SK-N-SH (cell line): ENCODE data around the gene PAIP1. TPM values are rescaled to one million over a fixed set of nuclear protein-coding genes. Genes with fewer than 3 reads are reported as not detected.
"Not testable (repeated sequence)": the region's sequence is repeated elsewhere in the genome, so short reads cannot be mapped to it uniquely, and the experiment has no call there.

ENCODE experiments used
- CTCF ChIA-PET: fragments of 300-600, 350-600 bp; formaldehyde crosslinking; extraction: SDS; loops from one replicate; lab custom pipeline; 2021; lab: Yijun Ruan, JAX
- POLR2A ChIA-PET: fragments of 350-600 bp; sonication (Branson Sonifier 250); formaldehyde crosslinking; extraction: SDS; loops from one replicate; lab custom pipeline; 2020; ENCODE audit warnings: antibody characterized with exemption, inconsistent platforms; lab: Yijun Ruan, JAX
- DNase-seq: peaks from one replicate; pipeline ENCODE4 v3.0.0; 2012
- H2AFZ ChIP-seq: fragments of 200-600 bp; sonication (generic); 2 replicates; pipeline ENCODE4 v1.8.1; 2016; ENCODE audit warnings: antibody characterized with exemption, mild to moderate bottlenecking, low read depth
- H3F3A ChIP-seq: fragments of 200-600 bp; sonication (generic); replicated peaks from 2 replicates; pipeline ENCODE3; 2016; ENCODE audit warnings: antibody characterized with exemption, mild to moderate bottlenecking; ENCODE audit not compliant: insufficient read depth
- H3K27ac ChIP-seq, 2 experiments: fragments of 200-500 bp in 1 of 2; fragments of 200-600 bp in 1 of 2; sonication (Bioruptor generic) in 1 of 2; sonication (generic), shearing (Covaris generic) in 1 of 2; 2 replicates each; pipeline versions ENCODE4 v1.5.1 to v1.6.1; 2014 to 2016; ENCODE audit warnings: low read depth in 2 of 2, inconsistent platforms in 1 of 2, low read length in 1 of 2, mild to moderate bottlenecking in 1 of 2, mixed read lengths in 1 of 2
- H3K27me3 ChIP-seq: fragments of 200-600 bp; sonication (generic), shearing (Covaris generic); 2 replicates; pipeline ENCODE4 v1.6.1; 2016; ENCODE audit warnings: mixed run types; ENCODE audit not compliant: insufficient read depth
- H3K36me3 ChIP-seq, 2 experiments: fragments of 200-500 bp in 1 of 2; fragments of 200-600 bp in 1 of 2; sonication (Bioruptor generic) in 1 of 2; sonication (generic) in 1 of 2; replicated peaks in 1 of 2; 2 replicates each; pipeline versions ENCODE3 to v1.5.1; 2014 to 2016; ENCODE audit warnings: low read length in 1 of 2, mild to moderate bottlenecking in 1 of 2; ENCODE audit not compliant: insufficient read depth in 2 of 2, control insufficient read depth in 1 of 2
- H3K4me1 ChIP-seq, 2 experiments: fragments of 200-500 bp in 1 of 2; fragments of 200-600 bp in 1 of 2; sonication (Bioruptor generic) in 1 of 2; sonication (generic), shearing (Covaris generic) in 1 of 2; 2 replicates each; pipeline versions ENCODE4 v1.5.1 to v1.6.1; 2014 to 2016; ENCODE audit warnings: low read depth in 1 of 2, low read length in 1 of 2, mixed run types in 1 of 2; ENCODE audit not compliant: insufficient read depth in 2 of 2, control insufficient read depth in 1 of 2
- H3K4me2 ChIP-seq: fragments of 200-600 bp; sonication (generic), shearing (Covaris generic); 2 replicates; pipeline ENCODE4 v1.6.1; 2017; ENCODE audit warnings: mixed run types
- H3K4me3 ChIP-seq, 2 experiments: fragments of 200-500 bp in 1 of 2; fragments of 200-600 bp in 1 of 2; sonication (Bioruptor generic) in 1 of 2; sonication (generic), shearing (Covaris generic) in 1 of 2; 2 replicates each; pipeline versions ENCODE4 v1.5.1 to v1.8.1; 2014 to 2016; ENCODE audit warnings: low read depth in 2 of 2, inconsistent platforms in 1 of 2, low read length in 1 of 2, mild to moderate bottlenecking in 1 of 2, mixed read lengths in 1 of 2, moderate library complexity in 1 of 2
- H3K79me2 ChIP-seq: fragments of 200-600 bp; sonication (generic); 2 replicates; pipeline ENCODE4 v1.8.1; 2017; ENCODE audit warnings: mild to moderate bottlenecking; ENCODE audit not compliant: insufficient read depth
- H3K9ac ChIP-seq: fragments of 200-600 bp; sonication (generic); 2 replicates; pipeline ENCODE4 v1.6.1; 2017; ENCODE audit warnings: mixed run types
- H3K9me2 ChIP-seq: fragments of 200-600 bp; sonication (generic); 2 replicates; pipeline ENCODE4 v1.6.1; 2017; ENCODE audit warnings: mixed run types
- H3K9me3 ChIP-seq: fragments of 200-600 bp; sonication (generic); 2 replicates; pipeline ENCODE4 v1.6.1; 2017; ENCODE audit warnings: mixed run types, mild to moderate bottlenecking, moderate library complexity
- H4K20me1 ChIP-seq: fragments of 200-600 bp; sonication (generic); 2 replicates; pipeline ENCODE4 v1.6.1; 2017; ENCODE audit warnings: mild to moderate bottlenecking, mixed run types; ENCODE audit not compliant: insufficient read depth
- EP300 ChIP-seq, 2 experiments: IDR thresholded peaks; 2 replicates each; pipeline versions ENCODE4 v1.4.0 to v1.6.1; 2012; ENCODE audit warnings: borderline replicate concordance in 1 of 2, low read depth in 1 of 2, low read length in 1 of 2
- FOSL2 ChIP-seq: IDR thresholded peaks from 2 replicates; pipeline ENCODE4 v1.4.0; 2012; ENCODE audit warnings: low read depth, mild to moderate bottlenecking, moderate library complexity, borderline replicate concordance
- GABPA ChIP-seq: IDR thresholded peaks from 2 replicates; pipeline ENCODE4 v1.4.0; 2012; ENCODE audit warnings: low read depth, mild to moderate bottlenecking
- NRF1 ChIP-seq: IDR thresholded peaks from 2 replicates; pipeline ENCODE4 v1.6.1; 2012; ENCODE audit warnings: low read depth, mild to moderate bottlenecking, low read length
- POLR2AphosphoS5 ChIP-seq: IDR thresholded peaks from 2 replicates; pipeline ENCODE4 v1.6.1; 2012; ENCODE audit warnings: low read depth, low read length
- RAD21 ChIP-seq: IDR thresholded peaks from 2 replicates; pipeline ENCODE4 v1.6.1; 2012; ENCODE audit warnings: mild to moderate bottlenecking, low read length
- RCOR1 ChIP-seq: fragments of 150-350 bp; IDR thresholded peaks from 2 replicates; pipeline ENCODE4 v1.6.1; 2017; ENCODE audit warnings: antibody characterized with exemption, low read length
- REST ChIP-seq: IDR thresholded peaks from 2 replicates; pipeline ENCODE4 v1.6.1; 2012; ENCODE audit warnings: mild to moderate bottlenecking, low read depth, low read length, moderate library complexity
- RFX5 ChIP-seq: IDR thresholded peaks from 2 replicates; pipeline ENCODE4 v1.6.1; 2012; ENCODE audit warnings: mild to moderate bottlenecking, improper control_type of control experiment, low read length
- YY1 ChIP-seq: IDR thresholded peaks from 2 replicates; pipeline ENCODE4 v1.4.0; 2012; ENCODE audit warnings: low read depth, mild to moderate bottlenecking
- WGBS: methylation state at CpG from one replicate; pipeline ENCODE4 v1.1.6; 2017; ENCODE audit warnings: low lambda C conversion rate; 5-methylcytosine and 5-hydroxymethylcytosine counted together
- polyA plus RNA-seq, 3 experiments: library from polyadenylated mRNA; depleted of rRNA; stranded (reverse); fragments of >200 nt; gene quantifications; 2 replicates each; pipeline ENCODE4 v1.2.3, GENCODE V29; 2012

Gene PAIP1
- polyA plus RNA-seq, 1 of the 3 experiments (the other 2 are of a cell fraction), result 70.0 TPM

- TF ChIP-seq RFX5 (no peak), REST (no peak), YY1 (no peak), FOSL2 (no peak)
Measured at GRCh38 chr5:43551731-43552130, 5.1 kb downstream of the PAIP1 start (continued).

- H3K9me2 ChIP-seq, H3K27me3 ChIP-seq, POLR2A ChIA-PET, H2AFZ ChIP-seq, H3K9ac ChIP-seq, H3K9me3 ChIP-seq, H3K4me3 ChIP-seq, H3K27ac ChIP-seq, DNase-seq, H3F3A ChIP-seq, H3K4me2 ChIP-seq, CTCF ChIA-PET: not testable (repeated sequence)
- Histone ChIP-seq H3K36me3 (peaks cover 85 to 95% of the 10 kb centered on the region in 2 experiments), H3K79me2 (peaks cover 100% of the 10 kb centered on the region), H3K4me1 (peaks cover 4 to 17% of the 10 kb centered on the region in 2 experiments; a peak in 3 of 4 replicates), H4K20me1 (peaks cover 63% of the 10 kb centered on the region)
- 98% methylated on average over 7 of the region's 8 CpGs for WGBS
Measured at GRCh38 chr5:43549272-43549671, 7.6 kb downstream of the PAIP1 start.

GRCh38 chr5:43548358-43548757 lies 8.5 kb downstream of the PAIP1 start:
- Histone ChIP-seq H3K4me1 (peaks cover 0 to 8% of the 10 kb centered on the region in 2 experiments; a peak in 2 of 4 replicates), H3K27ac (no peak overlapping the region), H3F3A (peaks cover 8% of the 10 kb centered on the region), H3K36me3 (peaks cover 83 to 94% of the 10 kb centered on the region in 2 experiments), H3K27me3 (no peaks in the 10 kb centered on the region), H3K9ac (no peak overlapping the region), H3K79me2 (peaks cover 100% of the 10 kb centered on the region), H3K4me2 (no peak overlapping the region), H2AFZ (no peak overlapping the region), H3K9me2 (no peaks in the 10 kb centered on the region), H3K4me3 (no peak overlapping the region), H3K9me3 (no peaks in the 10 kb centered on the region), H4K20me1 (peaks cover 54% of the 10 kb centered on the region)
- ChIA-PET CTCF (interaction anchor here (1.6 kb wide), 1 partner anchor 83 kb away, joined by 6 read pairs; no protein-coding TSS in a partner anchor), POLR2A (no interaction called here)
- no peak for DNase-seq
- WGBS, result 87% methylated on average over 5 of the region's 5 CpGs
- TF ChIP-seq NRF1 (no peak), POLR2AphosphoS5 (no peak), RCOR1 (no peak), RAD21 (no peak), EP300 (IDR thresholded peaks at IDR 0.05; ENCODE audit: borderline replicate concordance in 1 of 2, low read depth in 1 of 2, low read length in 1 of 2) (no peak), GABPA (no peak)
